Measurements from ENCODE around the gene SPHK2.

- TF ChIP-seq CTCF (IDR thresholded peaks at IDR 0.05; ENCODE audit: low read depth, low read length) (no peak), EZH2phosphoT487 (IDR thresholded peaks at IDR 0.05; ENCODE audit: low read depth) (no peak)
Observed at GRCh38 chr19:48663667-48664066, 44.4 kb downstream of the SPHK2 start.
